T-cell (primary cell): ENCODE data around the gene DOCK9. TPM values are rescaled to one million over a fixed set of nuclear protein-coding genes. Genes with fewer than 3 reads are reported as not detected.

Source experiments
- ATAC-seq, 4 experiments: fragments of 200-7000 bp in 3 of 4; fragments of 150-1000 bp in 1 of 4; cut with Tn5 transposase; replicated peaks in 1 of 4; 1 replicate in 3 of 4; 2 replicates in 1 of 4; pipeline ENCODE4 v1.10.0; 2021; ENCODE audit warnings: moderate library complexity in 3 of 4, mild to moderate bottlenecking in 2 of 4, moderate number of reproducible peaks in 1 of 4
- CTCF ChIA-PET, 2 donors: fragments of 300-600 bp; sonication (Branson Sonifier 250); formaldehyde crosslinking; loops; one replicate each; lab custom pipeline; 2022; ENCODE audit warnings: antibody characterized with exemption in 2 of 2; lab: Charles Lee
- POLR2A ChIA-PET, 2 donors: fragments of 300-600 bp; sonication (Branson Sonifier 250); formaldehyde crosslinking; loops; one replicate each; lab custom pipeline; 2022; ENCODE audit warnings: antibody characterized with exemption in 2 of 2; lab: Charles Lee
- DNase-seq, 35 experiments: peaks; one replicate each; pipeline versions ENCODE4 v3.0.0 to v3.0.0-alpha.2; 2013 to 2023
- H3K27ac ChIP-seq: one replicate; pipeline ENCODE4 v1.5.1; 2013; ENCODE audit warnings: low read length
- H3K27me3 ChIP-seq, 2 experiments: replicated peaks in 1 of 2; 1 replicate in 1 of 2; 2 replicates in 1 of 2; pipeline versions ENCODE4 v1.6.1 to v1.7.0; 2013; ENCODE audit warnings: low read length in 1 of 2, mixed read lengths in 1 of 2; ENCODE audit not compliant: control insufficient read depth in 2 of 2, insufficient read depth in 2 of 2; ENCODE audit errors: extremely low read depth in 1 of 2
- H3K36me3 ChIP-seq, 2 donors: 1 replicate in 1 of 2; 2 replicates in 1 of 2; pipeline versions ENCODE4 v1.6.1 to v1.7.0; 2013; ENCODE audit warnings: low read length in 1 of 2; ENCODE audit not compliant: control insufficient read depth in 2 of 2, insufficient read depth in 1 of 2; ENCODE audit errors: extremely low read depth in 1 of 2
- H3K4me1 ChIP-seq, 2 experiments: 1 replicate in 1 of 2; 2 replicates in 1 of 2; pipeline versions ENCODE4 v1.6.1 to v1.7.0; 2013; ENCODE audit warnings: low read length in 2 of 2, mixed read lengths in 1 of 2; ENCODE audit not compliant: insufficient read depth in 2 of 2, control insufficient read depth in 1 of 2; ENCODE audit errors: extremely low read depth in 1 of 2
- H3K4me3 ChIP-seq, 2 donors: 1 replicate in 1 of 2; 2 replicates in 1 of 2; pipeline versions ENCODE4 v1.5.1 to v1.7.0; 2013; ENCODE audit warnings: mild to moderate bottlenecking in 2 of 2, low read length in 1 of 2, moderate library complexity in 1 of 2; ENCODE audit not compliant: control insufficient read depth in 1 of 2; ENCODE audit errors: extremely low read depth in 1 of 2
- H3K9me3 ChIP-seq: 2 replicates; pipeline ENCODE4 v1.7.0; 2013
- H3K27ac Mint-ChIP-seq, 2 donors: one replicate each; pipeline ENCODE4 v1.8.0; 2020 to 2021; ENCODE audit warnings: mild to moderate bottlenecking in 2 of 2, mixed read lengths in 2 of 2
- H3K27me3 Mint-ChIP-seq, 2 donors: one replicate each; pipeline ENCODE4 v1.8.0; 2021 to 2022; ENCODE audit warnings: mixed read lengths in 2 of 2
- H3K36me3 Mint-ChIP-seq: one replicate; pipeline ENCODE4 v1.8.0; 2021; ENCODE audit warnings: mixed read lengths
- H3K4me1 Mint-ChIP-seq, 3 donors: one replicate each; pipeline ENCODE4 v1.8.0; 2020 to 2022; ENCODE audit warnings: mixed read lengths in 3 of 3, mild to moderate bottlenecking in 1 of 3
- H3K4me3 Mint-ChIP-seq, 3 donors: one replicate each; pipeline ENCODE4 v1.8.0; 2020 to 2022; ENCODE audit warnings: mild to moderate bottlenecking in 3 of 3, mixed read lengths in 3 of 3, moderate library complexity in 3 of 3
- H3K9me3 Mint-ChIP-seq, 3 donors: one replicate each; pipeline ENCODE4 v1.8.0; 2020 to 2022; ENCODE audit warnings: mixed read lengths in 3 of 3
- WGBS: methylation state at CpG from one replicate; pipeline ENCODE4 v1.1.5; 2013; ENCODE audit warnings: missing lambda C conversion rate; ENCODE audit not compliant: insufficient coverage; 5-methylcytosine and 5-hydroxymethylcytosine counted together
- total RNA-seq, 35 experiments: library from RNA in 6 of 35; stranded (reverse) in 6 of 35; fragments of 120-200 nt in 1 of 35; gene quantifications; one replicate each; pipeline versions ENCODE4 v1.2.1 to v1.2.4 and lab custom pipeline; 2013 to 2026

DOCK9 gene
- total RNA-seq, 5 donors from 2014 or later (not counting 1 experiment from before 2014, with no cell fraction given), result 96.2 to 170 (median 162) TPM

- Histone ChIP-seq H3K4me3 (no peak overlapping the region), H3K9me3 (no peaks in the 10 kb centered on the region), H3K27ac (no peak overlapping the region), H3K27me3 (peaks cover 0 to 16% of the 10 kb centered on the region in 2 experiments), H3K4me1 (no peaks in the 10 kb centered on the region), H3K36me3 (no peaks in the 10 kb centered on the region)
- H3K4me3 Mint-ChIP-seq, result no peak overlapping the region
- no peaks in the 10 kb centered on the region for H3K4me1 Mint-ChIP-seq
- ATAC-seq, result no peak
- CTCF ChIA-PET, result interaction anchor here in 1 of 2 donors (0.6 kb wide), 1 partner anchor 70 kb away, joined by 3 read pairs; no protein-coding TSS in a partner anchor
- POLR2A ChIA-PET, result no interaction called here
- peaks cover 0 to 14% (median 4%) of the 10 kb centered on the region in 3 donors for H3K9me3 Mint-ChIP-seq
- no peak for DNase-seq
- H3K27ac Mint-ChIP-seq, result no peak overlapping the region
- H3K27me3 Mint-ChIP-seq, result peaks cover 9 to 10% of the 10 kb centered on the region in 2 donors
- no peaks in the 10 kb centered on the region for H3K36me3 Mint-ChIP-seq
- 50% methylated on average over 6 of the region's 7 CpGs for WGBS
Measured at GRCh38 chr13:98769736-98770135, 208.1 kb downstream of the DOCK9 start.

DNA sequence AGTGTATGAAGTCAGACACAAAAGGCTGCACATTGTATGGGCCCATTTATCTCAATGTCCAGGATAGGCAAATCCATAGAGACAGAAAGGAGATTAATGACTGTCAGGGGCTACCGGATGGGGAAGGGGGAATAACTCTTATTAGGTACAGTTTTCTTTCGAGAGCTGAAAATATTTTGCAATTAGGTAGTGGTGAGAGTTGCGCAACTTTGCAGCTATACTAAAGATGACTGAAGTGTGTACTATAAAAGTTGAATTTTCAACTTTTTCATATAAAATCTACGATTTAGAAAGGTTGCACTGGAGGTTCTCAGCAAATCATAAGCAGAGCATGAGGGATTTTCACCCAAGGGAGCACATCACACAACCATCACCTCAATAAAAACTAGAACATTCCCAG, 209.3 kb downstream of the DOCK9 start:
- POLR2A ChIA-PET, result no interaction called here

GRCh38 chr13:98766697-98767096, 211.2 kb downstream of the DOCK9 start:
- POLR2A ChIA-PET, result no interaction called here
- Histone ChIP-seq H3K9me3 (no peaks in the 10 kb centered on the region), H3K27ac (no peak overlapping the region), H3K4me3 (no peak overlapping the region), H3K36me3 (no peaks in the 10 kb centered on the region), H3K4me1 (no peaks in the 10 kb centered on the region), H3K27me3 (peaks cover 0 to 8% of the 10 kb centered on the region in 2 experiments)
- CTCF ChIA-PET, result no interaction called here
- no peak overlapping the region for H3K27ac Mint-ChIP-seq
- H3K4me1 Mint-ChIP-seq, result no peaks in the 10 kb centered on the region
- WGBS, result 61% methylated on average over 10 of the region's 11 CpGs
- ATAC-seq (no peak), DNase-seq (no peak)
- H3K9me3 Mint-ChIP-seq, result peaks cover 4 to 14% (median 4%) of the 10 kb centered on the region in 3 donors
- H3K4me3 Mint-ChIP-seq, result no peak overlapping the region
- no peaks in the 10 kb centered on the region for H3K36me3 Mint-ChIP-seq
- H3K27me3 Mint-ChIP-seq, result peaks cover 9 to 16% of the 10 kb centered on the region in 2 donors

More for the DNA sequence above, 209.3 kb downstream of the DOCK9 start:
- peaks cover 9 to 13% of the 10 kb centered on the region in 2 donors for H3K27me3 Mint-ChIP-seq
- no peak overlapping the region for H3K4me3 Mint-ChIP-seq
- no peaks in the 10 kb centered on the region for H3K36me3 Mint-ChIP-seq
- peaks cover 0 to 8% of the 10 kb centered on the region in 2 experiments for H3K27me3 ChIP-seq
- no peaks in the 10 kb centered on the region for H3K4me1 Mint-ChIP-seq
- no peak overlapping the region for H3K4me3 ChIP-seq
- H3K9me3 Mint-ChIP-seq, result peaks cover 0 to 14% (median 4%) of the 10 kb centered on the region in 3 donors
- CTCF ChIA-PET, result no interaction called here
- H3K9me3 ChIP-seq, result no peaks in the 10 kb centered on the region
- 70% methylated on average over 2 of the region's 4 CpGs for WGBS
- H3K4me1 ChIP-seq, result no peaks in the 10 kb centered on the region
- DNase-seq, result no peak
- H3K27ac ChIP-seq, result no peak overlapping the region
- H3K27ac Mint-ChIP-seq, result no peak overlapping the region
- no peak for ATAC-seq
- H3K36me3 ChIP-seq, result no peaks in the 10 kb centered on the region

DNA sequence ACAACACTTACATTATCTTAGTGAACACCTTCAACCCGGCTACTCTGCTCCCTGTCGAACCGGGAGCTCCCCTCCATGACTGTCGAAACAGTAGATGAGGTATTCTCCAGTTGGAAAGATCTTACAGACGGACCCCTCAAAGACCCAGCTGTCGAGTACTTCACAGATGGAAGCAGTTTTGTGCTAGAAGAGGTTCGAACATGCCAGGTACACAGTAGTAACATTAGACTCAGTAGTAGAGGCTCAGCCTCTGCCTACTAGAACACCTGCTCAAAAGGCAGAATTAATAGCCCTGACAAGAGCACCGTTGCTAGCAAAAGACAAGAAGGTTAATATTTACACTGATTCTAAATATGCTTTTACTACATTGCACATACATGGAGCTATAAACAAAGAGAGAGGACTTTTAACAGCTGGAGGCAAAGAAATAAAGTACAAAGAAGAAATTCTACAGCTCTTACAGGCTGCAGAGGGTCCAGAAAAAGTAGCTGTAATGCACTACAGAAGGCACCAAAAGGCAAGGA, 211.8 kb downstream of the DOCK9 start:
- Mint-ChIP-seq H3K9me3 (peaks cover 2 to 14% (median 4%) of the 10 kb centered on the region in 3 donors), H3K4me1 (no peaks in the 10 kb centered on the region), H3K4me3 (no peak overlapping the region), H3K36me3 (no peaks in the 10 kb centered on the region), H3K27me3 (peaks cover 10 to 16% of the 10 kb centered on the region in 2 donors), H3K27ac (no peak overlapping the region)
- WGBS, result 76% methylated on average over 3 of the region's 8 CpGs
- DNase-seq (no peak), ATAC-seq (no peak)
- Histone ChIP-seq H3K4me1 (no peaks in the 10 kb centered on the region), H3K36me3 (no peaks in the 10 kb centered on the region), H3K27ac (no peak overlapping the region), H3K9me3 (no peaks in the 10 kb centered on the region), H3K27me3 (peaks cover 0 to 8% of the 10 kb centered on the region in 2 experiments), H3K4me3 (no peak overlapping the region)
- CTCF ChIA-PET, result no interaction called here
- POLR2A ChIA-PET, result no interaction called here

DNA sequence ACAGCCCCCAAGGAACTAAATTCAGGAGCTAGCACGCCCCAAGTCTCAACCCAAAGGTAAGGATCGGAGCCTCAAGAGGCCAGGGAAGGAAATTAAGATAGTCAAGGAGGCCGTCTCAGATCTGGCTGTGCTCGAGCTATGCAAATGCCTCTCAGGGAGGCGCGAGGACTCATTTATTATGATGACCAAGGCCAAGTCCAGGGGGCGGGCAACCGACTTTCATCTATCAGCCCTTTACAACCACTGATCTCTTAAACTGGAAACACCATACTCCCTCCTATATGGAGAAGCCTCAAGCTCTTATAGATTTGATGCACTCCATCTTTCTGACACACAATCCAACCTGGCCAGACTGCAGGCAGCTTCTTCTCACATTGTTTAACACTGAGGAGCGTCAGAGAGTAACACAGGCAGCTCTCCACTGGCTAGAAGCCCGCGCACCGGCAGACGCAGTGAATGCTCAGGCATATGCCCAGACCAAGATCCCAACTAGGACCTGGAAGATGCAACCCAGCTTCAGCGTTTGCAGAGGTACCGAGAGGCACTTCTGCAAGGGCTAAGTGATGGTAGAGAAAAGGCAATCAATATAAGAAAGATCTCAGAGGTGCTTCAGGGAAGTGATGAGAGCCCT, 215.8 kb downstream of the DOCK9 start:
- WGBS, result 93% methylated on average over 14 of the region's 15 CpGs
- Mint-ChIP-seq H3K36me3 (no peaks in the 10 kb centered on the region), H3K4me3 (peak overlapping the region in 1 of 3 donors; percentile 21), H3K9me3 (peaks cover 5 to 8% (median 8%) of the 10 kb centered on the region in 3 donors), H3K4me1 (no peaks in the 10 kb centered on the region), H3K27me3 (peaks cover 6 to 12% of the 10 kb centered on the region in 2 donors), H3K27ac (no peak overlapping the region)
- Histone ChIP-seq H3K27ac (no peak overlapping the region), H3K9me3 (no peaks in the 10 kb centered on the region), H3K4me1 (no peaks in the 10 kb centered on the region), H3K4me3 (no peak overlapping the region), H3K27me3 (peaks cover 0 to 12% of the 10 kb centered on the region in 2 experiments), H3K36me3 (no peaks in the 10 kb centered on the region)
- no peak for ATAC-seq
- POLR2A ChIA-PET, result interaction anchor here in 1 of 2 donors (0.6 kb wide), 1 partner anchor 191 kb away, joined by 3 read pairs; no protein-coding TSS in a partner anchor
- no peak for DNase-seq
- CTCF ChIA-PET, result no interaction called here

DNA sequence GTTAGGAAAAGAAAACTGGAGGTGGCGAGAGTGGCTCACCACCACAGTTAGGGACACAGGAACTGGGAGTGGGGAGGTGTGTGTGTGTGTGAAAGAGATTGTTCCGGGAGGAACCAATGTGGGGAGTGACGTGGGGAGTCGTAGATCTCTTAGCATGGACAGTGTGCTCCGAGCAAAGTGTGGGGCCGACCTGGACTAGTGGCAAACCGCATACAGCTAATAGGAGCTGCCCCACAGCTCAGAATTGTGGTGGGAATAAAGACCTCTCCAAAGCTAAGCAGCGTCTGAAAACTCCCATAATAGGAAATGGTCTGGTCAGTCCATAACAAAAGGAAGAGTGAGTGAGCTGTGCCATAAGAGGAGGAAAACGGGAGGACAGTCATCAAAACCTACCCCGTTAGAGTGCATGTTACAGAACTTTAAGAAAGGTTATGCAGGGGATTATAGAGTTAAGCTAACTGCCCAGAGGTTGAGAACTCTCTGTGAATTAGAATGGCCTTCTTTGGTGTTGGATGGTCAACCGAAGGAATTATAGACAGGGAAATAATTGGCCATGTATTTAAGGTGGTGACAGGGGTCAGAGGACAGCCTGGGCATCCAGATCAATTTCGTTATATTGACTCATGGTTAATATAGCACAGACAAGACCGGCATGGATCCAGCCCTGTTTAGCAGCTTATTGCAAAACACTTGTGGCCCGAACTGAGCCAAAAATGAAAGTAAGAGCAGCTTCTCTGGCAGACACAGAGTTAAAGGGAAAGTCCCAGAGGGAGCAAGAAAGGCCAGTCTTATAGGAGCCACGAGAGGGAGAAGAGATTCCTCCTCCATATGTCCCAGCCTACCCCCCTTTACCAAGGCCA, 216.5 kb downstream of the DOCK9 start:
- DNase-seq (no peak), ATAC-seq (no peak)
- Histone ChIP-seq H3K27me3 (peaks cover 0 to 9% of the 10 kb centered on the region in 2 experiments), H3K36me3 (no peaks in the 10 kb centered on the region), H3K27ac (no peak overlapping the region), H3K4me1 (no peaks in the 10 kb centered on the region), H3K4me3 (no peak overlapping the region), H3K9me3 (no peaks in the 10 kb centered on the region)
- H3K4me3 Mint-ChIP-seq, result peak overlapping the region in 1 of 3 donors; percentile 21
- H3K9me3 Mint-ChIP-seq, result peaks cover 5 to 8% (median 8%) of the 10 kb centered on the region in 3 donors
- 78% methylated on average over 8 of the region's 15 CpGs for WGBS
- CTCF ChIA-PET, result no interaction called here
- no peaks in the 10 kb centered on the region for H3K36me3 Mint-ChIP-seq
- POLR2A ChIA-PET, result interaction anchor here in 1 of 2 donors (0.6 kb wide), 1 partner anchor 192 kb away, joined by 3 read pairs; no protein-coding TSS in a partner anchor
- no peak overlapping the region for H3K27ac Mint-ChIP-seq
- H3K27me3 Mint-ChIP-seq, result peaks cover 9 to 16% of the 10 kb centered on the region in 2 donors
- no peaks in the 10 kb centered on the region for H3K4me1 Mint-ChIP-seq
